GM12892 (cell line): ENCODE measurements around the gene ARHGEF33.

ENCODE experiments used
- POLR2A ChIP-seq: IDR thresholded peaks from 2 replicates; pipeline ENCODE4 v1.6.1; 2011; ENCODE audit warnings: low read depth, low read length, control low read depth
- POLR2AphosphoS5 ChIP-seq: IDR thresholded peaks from 2 replicates; pipeline ENCODE4 v1.6.1; 2011; ENCODE audit warnings: low read depth, low read length, control low read depth
- TAF1 ChIP-seq: IDR thresholded peaks from 2 replicates; pipeline ENCODE4 v1.6.1; 2011; ENCODE audit warnings: low read depth, mild to moderate bottlenecking, control low read depth, low read length, borderline replicate concordance

DNA sequence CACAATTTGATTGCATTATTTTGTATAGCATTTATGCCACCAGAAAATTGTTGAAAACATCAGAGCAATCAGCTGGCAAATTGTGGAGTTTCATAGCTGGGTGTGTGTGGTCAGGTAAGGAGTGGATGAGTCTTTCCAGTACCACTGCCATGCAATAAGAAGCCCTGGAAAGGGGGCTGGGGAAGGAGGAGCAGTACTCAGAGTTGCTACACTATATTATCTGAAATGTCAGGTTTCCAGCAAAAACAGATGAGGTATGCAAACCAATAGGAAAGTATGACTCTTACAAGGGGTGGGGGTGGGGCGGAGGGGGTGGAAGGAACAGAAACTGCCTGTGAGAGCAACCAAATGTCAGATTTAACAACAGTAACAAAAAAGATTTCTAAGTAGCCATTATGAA lies 119.0 kb downstream of the ARHGEF33 start:
- TF ChIP-seq POLR2A: no peak
- no peak for TF ChIP-seq TAF1
- TF ChIP-seq POLR2AphosphoS5: no peak
